Measurements from ENCODE around the gene SPNS1. TPM values are rescaled to one million over a fixed set of nuclear protein-coding genes. Genes with fewer than 3 reads are reported as not detected.

SPNS1 gene
- total RNA-seq, 4 donors from 2014 or later = 22.7 to 75.2 (median 28.2) TPM

GRCh38 chr16:28980929-28981328 lies 6.4 kb downstream of the SPNS1 start:
- Histone ChIP-seq H3K4me3 (no peak overlapping the region), H3K27ac (no peak overlapping the region), H3K4me1 (peaks cover 0 to 8% (median 3%) of the 10 kb centered on the region in 4 donors), H3K27me3 (no peaks in the 10 kb centered on the region), H3K9me3 (no peaks in the 10 kb centered on the region), H3K36me3 (peaks cover 0 to 16% (median 6%) of the 10 kb centered on the region in 4 donors)
- TF ChIP-seq POLR2A (IDR thresholded peaks at IDR 0.05) (no peak), EP300 (IDR thresholded peaks at IDR 0.05; ENCODE audit: low read depth) (no peak), CTCF (IDR thresholded peaks at IDR 0.05) (no peak), POLR2AphosphoS5 (IDR thresholded peaks at IDR 0.05) (no peak)
- DNase-seq = no peak
- intact Hi-C loops (cut with DNase I; ENCODE audit: low total_unique reads) = no loop called here
- in situ Hi-C loops (cut with MboI; ENCODE audit: low pct_ligation_motif_present in 1 of 4, low pct_unique_long_range_greater_than_20kb in 1 of 4, low sequenced_read_pairs in 3 of 4) = no loop called here
- 71 to 95% methylated on average over 1 to 7 of the region's 7 CpGs for WGBS, 2 donors (ENCODE audit: low coverage in 1 of 2)

GRCh38 chr16:28981517-28981916 lies 6.9 kb downstream of the SPNS1 start:
- 76% methylated on average over 12 of the region's 12 CpGs; no CpG with 5 or more reads in 1 of the 2 donors for WGBS, 2 donors (ENCODE audit: low coverage in 1 of 2)
- no peaks in the 10 kb centered on the region for H3K9me3 ChIP-seq
- no peak for DNase-seq
- H3K4me3 ChIP-seq = no peak overlapping the region
- intact Hi-C loops (cut with DNase I; ENCODE audit: low total_unique reads) (no loop called here), in situ Hi-C loops (cut with MboI; ENCODE audit: low pct_ligation_motif_present in 1 of 4, low pct_unique_long_range_greater_than_20kb in 1 of 4, low sequenced_read_pairs in 3 of 4) (no loop called here)
- H3K27ac ChIP-seq = no peak overlapping the region
- H3K36me3 ChIP-seq = peaks cover 0 to 16% (median 6%) of the 10 kb centered on the region in 4 donors
- TF ChIP-seq CTCF (IDR thresholded peaks at IDR 0.05) (peak in 4 of 5 experiments; percentile 28 to 47 (median 35)), POLR2AphosphoS5 (IDR thresholded peaks at IDR 0.05) (no peak)
- no peaks in the 10 kb centered on the region for H3K27me3 ChIP-seq
- peaks cover 0 to 4% (median 0%) of the 10 kb centered on the region in 4 donors for H3K4me1 ChIP-seq

GRCh38 chr16:28982418-28982817 lies 7.8 kb downstream of the SPNS1 start:
- peaks cover 0 to 24% (median 10%) of the 10 kb centered on the region in 4 donors for H3K36me3 ChIP-seq
- no peak overlapping the region for H3K27ac ChIP-seq
- in situ Hi-C loops (cut with MboI; ENCODE audit: low pct_ligation_motif_present in 1 of 4, low pct_unique_long_range_greater_than_20kb in 1 of 4, low sequenced_read_pairs in 3 of 4) = no loop called here
- no peak for DNase-seq
- H3K4me3 ChIP-seq = no peak overlapping the region
- H3K9me3 ChIP-seq = no peaks in the 10 kb centered on the region
- TF ChIP-seq POLR2AphosphoS5 (IDR thresholded peaks at IDR 0.05) (no peak), EP300 (IDR thresholded peaks at IDR 0.05; ENCODE audit: low read depth) (no peak), POLR2A (IDR thresholded peaks at IDR 0.05) (no peak), CTCF (IDR thresholded peaks at IDR 0.05) (no peak)
- intact Hi-C loops (cut with DNase I; ENCODE audit: low total_unique reads) = no loop called here
- no peaks in the 10 kb centered on the region for H3K27me3 ChIP-seq
- H3K4me1 ChIP-seq = peaks cover 0 to 4% (median 0%) of the 10 kb centered on the region in 4 donors
- 91% methylated on average over 8 of the region's 10 CpGs; no CpG with 5 or more reads in 1 of the 2 donors for WGBS, 2 donors (ENCODE audit: low coverage in 1 of 2)

GRCh38 chr16:28982949-28983348 lies 8.4 kb downstream of the SPNS1 start:
- in situ Hi-C loops (cut with MboI; ENCODE audit: low pct_ligation_motif_present in 1 of 4, low pct_unique_long_range_greater_than_20kb in 1 of 4, low sequenced_read_pairs in 3 of 4) (no loop called here), intact Hi-C loops (cut with DNase I; ENCODE audit: low total_unique reads) (no loop called here)
- Histone ChIP-seq H3K9me3 (no peaks in the 10 kb centered on the region), H3K36me3 (peaks cover 0 to 25% (median 11%) of the 10 kb centered on the region in 4 donors), H3K4me3 (no peak overlapping the region), H3K4me1 (peaks cover 0 to 4% (median 0%) of the 10 kb centered on the region in 4 donors), H3K27ac (no peak overlapping the region), H3K27me3 (no peaks in the 10 kb centered on the region)
- no peak for DNase-seq
- WGBS, 2 donors (ENCODE audit: low coverage in 1 of 2) = 90 to 95% methylated on average over 2 to 11 of the region's 11 CpGs
- TF ChIP-seq EP300 (IDR thresholded peaks at IDR 0.05; ENCODE audit: low read depth) = no peak
- TF ChIP-seq POLR2AphosphoS5 (IDR thresholded peaks at IDR 0.05) = no peak
- no peak for TF ChIP-seq CTCF (IDR thresholded peaks at IDR 0.05)
- no peak for TF ChIP-seq POLR2A (IDR thresholded peaks at IDR 0.05)
